Activated T-cell treated with anti-CD3 and anti-CD28 coated beads, Interleukin-2, amount 50 U/mL, for 4 hours (primary cell): Measurements from ENCODE around the gene DBI. TPM values are rescaled to one million over a fixed set of nuclear protein-coding genes. Genes with fewer than 3 reads are reported as not detected.
A peak's percentile ranks its signal among the peaks of the same experiment; 100 is the strongest.
"Not testable (repeated sequence)": the region's sequence is repeated elsewhere in the genome, so short reads cannot be mapped to it uniquely, and the experiment has no call there.

ENCODE experiments used
- ATAC-seq, 2 donors: fragments of 200-7000 bp; cut with Tn5 transposase; one replicate each; pipeline ENCODE4 v1.10.0; 2021
- DNase-seq: peaks from one replicate; pipeline ENCODE4 v3.0.0-alpha.2; 2020
- H3K27me3 Mint-ChIP-seq: one replicate; pipeline ENCODE4 v1.8.0; 2021; ENCODE audit warnings: low read depth, mixed read lengths
- H3K36me3 Mint-ChIP-seq: one replicate; pipeline ENCODE4 v1.8.0; 2022; ENCODE audit warnings: mixed read lengths; ENCODE audit not compliant: insufficient read depth
- H3K4me1 Mint-ChIP-seq: one replicate; pipeline ENCODE4 v1.8.0; 2021; ENCODE audit warnings: low read depth, mixed read lengths
- H3K4me3 Mint-ChIP-seq: one replicate; pipeline ENCODE4 v1.8.0; 2021; ENCODE audit warnings: mild to moderate bottlenecking, moderate library complexity, mixed read lengths
- H3K9me3 Mint-ChIP-seq: one replicate; pipeline ENCODE4 v1.8.0; 2021; ENCODE audit warnings: mixed read lengths
- total RNA-seq, 3 donors: library from RNA; stranded (reverse); gene quantifications; one replicate each; pipeline ENCODE4 v1.2.1, GENCODE V29; 2021

The DBI gene
- total RNA-seq, 3 donors from 2014 or later = 89.7 to 99.8 (median 93.8) TPM

DNA sequence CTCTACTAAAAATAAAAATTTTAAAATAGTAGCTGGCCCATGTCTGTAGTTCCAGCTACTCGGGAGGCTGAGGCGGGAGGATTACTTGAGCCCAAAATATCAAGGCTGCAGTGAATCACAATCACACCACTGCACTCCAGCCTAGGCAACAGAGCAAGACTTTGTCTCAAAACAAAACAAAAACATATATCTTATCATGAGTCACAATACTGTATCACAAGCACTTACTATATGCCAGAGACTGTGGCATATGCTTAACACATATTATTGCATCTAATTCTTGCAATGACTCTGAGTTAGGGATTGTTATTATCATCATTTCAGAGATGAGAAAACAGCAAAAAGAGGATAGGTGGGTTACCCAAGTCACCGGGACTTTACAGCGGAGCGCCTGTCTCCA, 35.3 kb downstream of the DBI start:
- Mint-ChIP-seq H3K4me1 (no peaks in the 10 kb centered on the region), H3K4me3 (no peak overlapping the region), H3K9me3 (no peaks in the 10 kb centered on the region), H3K27me3 (peaks cover 5% of the 10 kb centered on the region), H3K36me3 (no peaks in the 10 kb centered on the region)
- ATAC-seq (no peak), DNase-seq (no peak)

DNA sequence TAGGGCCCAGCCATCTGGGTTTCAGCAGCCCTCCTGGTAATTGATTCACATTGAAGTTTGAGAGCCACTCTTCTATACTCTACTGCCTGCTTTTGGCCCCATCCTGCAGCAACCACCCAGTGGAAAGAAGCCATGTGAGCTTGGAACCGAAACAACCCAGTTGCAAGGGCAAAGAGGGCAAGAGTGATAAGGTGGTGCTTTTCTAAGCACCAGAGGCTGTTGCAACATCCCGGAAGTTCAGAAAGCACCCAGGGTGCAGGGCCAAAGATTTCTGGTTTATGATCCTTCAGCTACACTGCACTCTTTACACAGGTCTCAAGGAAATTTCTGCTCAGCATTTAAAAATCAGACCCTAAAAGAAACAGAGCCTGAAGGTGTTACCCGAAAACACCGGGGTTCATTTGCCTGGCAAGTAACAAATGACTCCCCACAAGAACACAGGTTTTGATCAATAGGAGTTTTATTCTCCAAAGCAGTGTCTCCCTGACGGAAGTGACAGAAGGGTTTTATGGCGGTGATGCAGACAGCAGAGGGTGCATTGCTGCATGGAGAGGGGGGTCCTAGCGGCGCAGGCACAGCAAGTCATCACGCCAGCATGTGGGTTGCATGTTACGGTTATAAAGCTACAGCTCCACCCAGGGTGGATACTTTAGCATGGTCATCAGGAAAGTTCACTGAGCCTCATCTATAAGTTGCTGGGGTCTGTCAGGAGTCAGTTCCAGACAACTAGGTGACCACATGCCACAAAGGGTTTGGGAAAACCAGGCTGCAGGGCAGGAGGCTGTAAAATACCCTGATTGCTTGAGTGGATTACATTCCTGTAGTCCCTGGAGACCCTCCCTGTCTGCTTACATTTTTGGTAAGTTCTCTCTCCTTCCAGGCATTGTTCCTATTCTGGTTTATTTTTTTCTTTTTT, 36.1 kb downstream of the DBI start:
- DNase-seq = no peak
- H3K27me3 Mint-ChIP-seq = peaks cover 5% of the 10 kb centered on the region
- no peak overlapping the region for H3K4me3 Mint-ChIP-seq
- H3K9me3 Mint-ChIP-seq = no peaks in the 10 kb centered on the region
- ATAC-seq = no peak
- H3K4me1 Mint-ChIP-seq = no peaks in the 10 kb centered on the region
- H3K36me3 Mint-ChIP-seq = no peaks in the 10 kb centered on the region

DNA sequence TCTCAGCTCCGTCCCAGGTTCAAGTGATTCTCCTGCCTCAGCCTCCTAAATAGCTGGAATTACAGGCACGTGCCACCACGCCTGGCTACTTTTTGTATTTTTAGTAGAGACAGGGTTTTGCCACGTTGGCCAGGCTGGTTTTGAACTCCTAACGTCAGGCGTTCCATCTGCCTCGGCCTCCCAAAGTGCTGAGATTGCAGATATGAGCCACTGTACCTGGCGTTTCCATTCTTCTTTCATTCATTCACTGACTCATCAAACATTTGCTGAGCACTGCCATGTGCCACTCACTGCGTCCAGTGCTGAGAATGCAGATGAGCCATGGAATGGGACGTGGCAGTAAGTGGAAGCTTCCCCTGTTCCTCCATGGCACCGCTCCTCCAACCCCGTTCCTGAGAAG, 36.8 kb downstream of the DBI start:
- H3K4me3 Mint-ChIP-seq, H3K27me3 Mint-ChIP-seq, H3K4me1 Mint-ChIP-seq, H3K9me3 Mint-ChIP-seq, DNase-seq, H3K36me3 Mint-ChIP-seq, ATAC-seq: not testable (repeated sequence)

DNA sequence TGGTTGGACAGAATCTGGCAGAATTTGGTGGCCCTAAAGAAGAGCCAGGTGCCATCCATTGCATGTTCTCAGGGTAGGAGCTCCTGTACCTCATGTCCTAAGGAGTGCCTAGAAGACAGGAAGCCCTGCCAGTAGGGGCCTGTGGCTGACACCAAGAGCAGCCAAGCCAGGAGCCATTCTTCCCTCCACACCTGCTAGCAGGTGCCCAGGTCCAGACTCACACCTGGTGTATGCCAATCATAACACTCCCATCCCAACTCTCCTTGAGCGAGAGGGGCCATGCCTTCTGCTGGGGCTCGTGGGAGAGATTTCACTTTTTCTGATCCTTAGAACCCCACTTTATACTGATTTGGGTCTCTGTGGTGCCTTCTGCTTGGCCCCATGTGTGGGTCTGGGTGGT, 38.4 kb downstream of the DBI start:
- no peaks in the 10 kb centered on the region for H3K9me3 Mint-ChIP-seq
- no peaks in the 10 kb centered on the region for H3K36me3 Mint-ChIP-seq
- ATAC-seq (no peak), DNase-seq (no peak)
- H3K27me3 Mint-ChIP-seq = peaks cover 8% of the 10 kb centered on the region
- H3K4me3 Mint-ChIP-seq = no peak overlapping the region
- H3K4me1 Mint-ChIP-seq = no peaks in the 10 kb centered on the region

DNA sequence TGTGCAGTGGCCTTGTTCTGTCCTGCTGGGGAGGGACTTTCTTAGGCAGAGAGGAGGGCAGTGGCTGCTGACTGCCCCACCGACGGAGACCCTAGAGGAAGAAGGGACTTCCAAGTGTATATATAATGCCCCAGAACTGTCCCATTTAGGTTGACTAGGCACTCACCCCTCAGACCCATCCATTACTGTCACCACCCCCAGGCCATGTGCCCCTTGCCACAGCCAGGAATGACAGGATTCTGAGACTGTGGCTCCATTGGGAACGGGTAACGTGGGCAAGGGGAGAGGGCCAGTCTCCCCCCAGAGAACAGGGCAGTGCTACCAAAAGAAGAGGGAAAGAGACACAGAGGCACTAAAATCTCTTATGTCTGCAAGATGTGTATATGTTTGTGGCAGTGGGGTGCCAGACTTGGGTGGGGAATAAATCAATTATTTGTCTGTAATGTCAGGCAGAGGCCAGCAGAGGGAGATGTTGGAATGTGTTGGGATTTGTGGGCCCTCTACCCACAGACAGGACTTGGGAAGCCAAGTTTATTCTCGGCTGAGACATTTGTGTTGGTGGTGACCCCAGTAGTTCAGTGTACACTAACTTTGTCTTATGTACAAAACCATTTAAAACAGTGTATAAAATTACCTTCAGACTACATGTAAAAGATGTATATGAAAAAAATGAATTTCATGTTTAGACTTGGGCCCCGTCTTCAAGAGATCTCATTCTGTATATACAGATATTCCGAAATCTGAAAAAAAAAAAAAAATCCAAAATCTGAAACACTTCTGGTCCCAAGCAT, 40.8 kb downstream of the DBI start:
- H3K4me3 Mint-ChIP-seq = no peak overlapping the region
- no peaks in the 10 kb centered on the region for H3K4me1 Mint-ChIP-seq
- H3K27me3 Mint-ChIP-seq = peaks cover 8% of the 10 kb centered on the region
- H3K36me3 Mint-ChIP-seq = no peaks in the 10 kb centered on the region
- ATAC-seq (peak in 1 of 2 donors; percentile 38), DNase-seq (no peak)
- no peaks in the 10 kb centered on the region for H3K9me3 Mint-ChIP-seq

DNA sequence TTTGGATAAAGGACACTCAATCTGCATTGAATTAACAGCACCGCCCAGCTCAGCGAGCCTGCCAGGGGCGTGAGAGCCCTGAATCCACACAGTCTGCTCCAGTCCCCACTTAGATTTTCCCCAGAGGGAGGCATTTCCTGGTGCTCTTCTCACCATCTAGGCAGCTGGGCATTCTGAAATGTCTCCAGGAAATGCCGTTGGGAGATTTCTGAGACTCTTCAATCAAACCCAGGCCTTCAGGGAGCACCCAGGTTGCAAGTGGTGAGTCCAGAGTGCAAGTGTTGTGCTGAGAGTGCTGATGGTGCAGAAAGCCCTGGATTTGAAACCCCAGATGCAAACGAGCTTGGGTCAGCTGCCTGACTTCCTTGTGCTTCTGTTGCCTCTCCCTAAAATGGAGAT, 41.4 kb downstream of the DBI start:
- H3K27me3 Mint-ChIP-seq = peaks cover 8% of the 10 kb centered on the region
- no peaks in the 10 kb centered on the region for H3K9me3 Mint-ChIP-seq
- H3K4me3 Mint-ChIP-seq = no peak overlapping the region
- DNase-seq = no peak
- ATAC-seq = no peak
- H3K4me1 Mint-ChIP-seq = no peaks in the 10 kb centered on the region
- no peaks in the 10 kb centered on the region for H3K36me3 Mint-ChIP-seq

DNA sequence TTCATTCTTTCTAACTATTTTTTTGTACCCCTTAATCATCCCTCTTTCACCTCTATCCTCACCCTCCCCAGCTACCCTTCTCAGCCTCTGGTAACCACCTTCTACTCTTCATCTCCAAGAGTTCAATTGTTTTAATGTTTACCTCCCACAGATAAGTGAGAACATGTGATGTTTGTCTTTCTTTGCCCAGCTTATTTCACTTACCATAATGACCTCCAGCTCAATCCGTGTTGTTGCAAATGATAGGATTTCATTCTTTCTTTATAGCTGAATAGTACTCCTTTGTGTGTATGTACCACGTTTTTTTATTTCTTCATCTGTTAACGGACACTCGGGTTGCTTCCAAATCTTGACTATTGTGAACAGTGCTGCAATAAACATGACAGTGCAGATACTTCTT, 42.7 kb downstream of the DBI start:
- Mint-ChIP-seq H3K27me3 (peaks cover 8% of the 10 kb centered on the region), H3K9me3 (no peaks in the 10 kb centered on the region), H3K4me1 (no peaks in the 10 kb centered on the region), H3K36me3 (no peaks in the 10 kb centered on the region), H3K4me3 (no peak overlapping the region)
- DNase-seq (no peak), ATAC-seq (no peak)

DNA sequence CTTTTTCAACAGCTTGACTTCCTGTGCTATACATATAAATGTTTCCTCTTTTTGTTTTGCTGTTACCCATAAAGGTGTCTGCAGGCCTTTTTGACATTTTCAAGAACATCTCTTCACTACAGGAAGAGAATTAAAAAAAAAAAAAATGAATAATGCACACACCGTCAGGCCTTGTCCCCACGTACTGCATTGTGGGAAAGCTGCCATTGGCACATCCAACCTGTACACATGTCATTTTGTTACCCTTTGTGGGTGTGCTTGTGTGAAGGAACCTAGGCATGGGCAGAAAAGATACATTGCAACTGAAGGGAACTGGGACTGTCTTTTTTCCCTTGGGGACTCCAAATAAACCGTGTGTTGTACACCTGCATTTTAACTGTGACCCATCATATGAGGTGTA, 48.1 kb downstream of the DBI start:
- Mint-ChIP-seq H3K36me3 (no peaks in the 10 kb centered on the region), H3K27me3 (peaks cover 7% of the 10 kb centered on the region), H3K9me3 (no peaks in the 10 kb centered on the region), H3K4me3 (no peak overlapping the region), H3K4me1 (no peaks in the 10 kb centered on the region)
- ATAC-seq = no peak
- DNase-seq = no peak

DNA sequence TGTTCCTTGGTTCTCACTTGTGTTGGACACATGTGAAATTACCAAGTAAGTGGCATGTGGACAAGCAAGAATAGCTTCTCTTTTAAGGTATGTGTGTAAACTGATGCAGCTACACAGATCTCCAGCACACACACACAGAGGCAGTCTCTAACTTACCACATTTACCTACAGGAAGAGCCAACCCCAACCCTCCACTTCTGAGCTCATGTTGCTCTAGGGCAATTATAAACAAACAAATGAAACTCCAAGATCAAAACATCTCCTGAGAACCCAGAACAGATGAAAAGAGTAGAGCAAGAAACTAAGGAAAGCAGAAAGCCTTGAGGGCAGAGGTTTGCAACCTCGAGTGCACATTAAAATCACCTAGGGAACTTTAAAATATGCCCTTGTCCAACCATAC, 48.9 kb downstream of the DBI start:
- Mint-ChIP-seq H3K4me3 (no peak overlapping the region), H3K4me1 (no peaks in the 10 kb centered on the region), H3K27me3 (peaks cover 7% of the 10 kb centered on the region), H3K36me3 (no peaks in the 10 kb centered on the region), H3K9me3 (no peaks in the 10 kb centered on the region)
- no peak for ATAC-seq
- no peak for DNase-seq

DNA sequence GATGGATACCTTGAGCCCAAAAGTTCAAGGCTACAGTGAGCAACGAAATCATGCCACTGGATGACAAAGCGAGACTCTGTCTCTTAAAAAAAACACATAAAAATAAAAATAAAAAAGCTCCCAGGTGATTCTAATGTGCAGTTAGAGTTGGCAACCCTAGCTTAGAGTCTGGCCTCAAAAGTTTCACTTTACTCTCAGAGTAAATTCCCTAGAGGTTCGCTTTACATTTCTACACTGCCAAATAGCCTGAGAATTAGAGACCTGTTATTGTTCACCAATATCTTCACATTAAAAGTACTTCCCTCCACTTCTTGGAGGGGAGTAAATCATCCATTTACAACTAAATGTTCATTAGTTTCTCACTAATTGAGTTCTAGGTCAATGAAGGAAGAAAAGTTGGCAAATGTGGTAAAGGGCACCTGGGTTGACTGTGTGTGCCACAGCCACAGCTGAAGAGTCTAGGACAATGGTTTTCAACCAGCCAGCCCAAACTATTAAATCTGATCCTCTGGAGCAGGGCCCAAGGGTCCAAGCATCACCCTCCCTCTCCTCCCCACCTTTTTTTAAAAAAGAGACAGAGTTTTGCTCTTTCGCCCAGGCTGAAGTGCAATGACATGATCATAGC, 49.6 kb downstream of the DBI start:
- Mint-ChIP-seq H3K4me3 (no peak overlapping the region), H3K9me3 (no peaks in the 10 kb centered on the region), H3K36me3 (no peaks in the 10 kb centered on the region), H3K4me1 (no peaks in the 10 kb centered on the region), H3K27me3 (peaks cover 7% of the 10 kb centered on the region)
- ATAC-seq (no peak), DNase-seq (no peak)

DNA sequence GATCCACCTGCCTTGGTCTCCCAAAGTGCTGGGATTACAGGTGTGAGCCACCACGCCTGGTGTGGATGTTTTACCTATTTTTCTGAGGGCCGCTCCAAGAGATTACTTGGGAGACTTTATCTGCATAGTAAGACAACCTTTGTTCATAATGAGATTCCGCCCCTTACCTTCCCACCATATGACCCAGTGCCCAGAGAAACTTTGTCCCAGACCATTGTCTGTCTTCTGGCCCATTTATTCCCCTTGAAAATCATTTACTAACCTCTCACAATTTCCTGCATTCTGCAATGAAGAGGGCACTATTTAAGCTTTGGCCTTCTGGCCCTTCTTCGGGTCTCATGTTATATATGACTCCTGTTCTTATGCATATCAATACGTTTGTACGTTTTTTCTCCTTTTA, 51.1 kb downstream of the DBI start:
- peaks cover 7% of the 10 kb centered on the region for H3K27me3 Mint-ChIP-seq
- H3K9me3 Mint-ChIP-seq = no peaks in the 10 kb centered on the region
- DNase-seq = no peak
- H3K4me1 Mint-ChIP-seq = no peaks in the 10 kb centered on the region
- H3K36me3 Mint-ChIP-seq = no peaks in the 10 kb centered on the region
- H3K4me3 Mint-ChIP-seq = no peak overlapping the region
- ATAC-seq = no peak

DNA sequence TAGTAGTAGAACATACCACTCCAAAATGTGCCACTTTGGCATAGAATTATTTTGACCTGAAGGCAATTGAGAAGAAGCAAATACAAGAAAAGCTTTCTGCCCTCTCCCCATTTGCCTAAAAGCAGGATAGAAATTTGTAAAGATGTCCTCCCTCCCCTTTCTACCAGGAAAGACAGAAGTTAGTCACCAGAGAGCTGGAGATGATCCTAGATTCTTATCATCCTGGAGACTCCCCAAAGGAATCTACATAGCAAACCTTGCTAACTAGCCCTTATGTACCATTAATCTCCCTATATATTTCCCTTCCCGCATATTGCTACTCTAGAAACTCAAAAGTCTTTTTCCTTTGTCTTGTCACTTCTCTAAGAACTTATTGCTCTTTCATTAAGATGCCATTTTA, 52.3 kb downstream of the DBI start:
- Mint-ChIP-seq H3K4me1 (no peaks in the 10 kb centered on the region), H3K36me3 (no peaks in the 10 kb centered on the region), H3K9me3 (no peaks in the 10 kb centered on the region), H3K27me3 (peaks cover 5% of the 10 kb centered on the region), H3K4me3 (no peak overlapping the region)
- ATAC-seq = no peak
- DNase-seq = no peak

DNA sequence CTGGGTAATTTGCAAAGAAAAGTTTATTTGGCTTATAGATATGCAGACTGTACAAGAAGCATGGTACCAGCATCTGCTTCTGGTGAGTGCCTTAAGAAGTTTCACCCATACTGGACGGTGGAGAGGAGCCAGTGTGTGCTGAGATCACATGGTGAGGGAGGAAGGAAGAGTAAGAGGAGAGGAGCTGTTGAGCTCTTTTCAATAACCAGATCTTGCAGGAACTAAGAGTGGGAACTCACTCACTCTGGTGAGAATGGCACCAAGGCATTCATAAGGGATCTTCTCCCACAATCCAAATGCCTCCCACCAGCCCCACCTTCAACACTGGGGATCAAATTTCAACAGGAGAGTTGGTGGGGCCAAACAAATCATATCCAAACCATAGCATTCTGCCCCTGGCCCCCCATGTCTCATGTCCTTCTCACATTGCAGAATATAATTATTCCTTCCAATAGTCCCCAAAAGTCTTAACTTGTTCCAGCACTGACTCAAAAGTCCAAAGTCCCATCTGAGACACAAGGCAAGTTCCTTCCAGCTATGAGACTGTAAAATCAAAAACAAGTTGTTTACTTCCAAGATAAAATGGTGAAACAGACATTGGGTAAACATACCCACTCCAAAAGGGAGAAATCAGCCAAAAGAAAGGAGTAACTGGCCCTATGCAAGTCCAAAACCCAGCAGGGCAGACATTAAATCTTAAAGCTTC, 53.2 kb downstream of the DBI start:
- Mint-ChIP-seq H3K9me3 (no peaks in the 10 kb centered on the region), H3K36me3 (no peaks in the 10 kb centered on the region), H3K4me1 (no peaks in the 10 kb centered on the region), H3K27me3 (peaks cover 10% of the 10 kb centered on the region), H3K4me3 (no peak overlapping the region)
- no peak for ATAC-seq
- no peak for DNase-seq

DNA sequence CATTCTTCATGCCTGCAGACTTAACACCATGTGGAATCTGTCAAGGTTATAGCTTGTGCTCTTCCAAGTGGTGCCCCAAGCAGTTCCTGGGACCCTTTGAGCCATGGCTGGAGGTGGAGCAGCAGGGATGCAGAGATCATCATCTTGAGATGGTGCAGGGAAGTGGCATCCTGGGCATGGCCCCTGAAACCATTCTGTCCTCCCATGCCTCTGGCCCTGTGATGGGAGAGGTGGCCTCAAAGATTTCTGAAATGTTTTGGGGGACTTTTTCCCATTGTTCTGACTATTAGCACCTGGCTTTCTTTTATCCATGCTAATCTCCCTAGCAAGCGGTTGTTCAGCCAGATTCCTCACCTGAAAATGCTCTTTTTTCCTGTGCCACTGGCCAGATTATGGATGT, 54.5 kb downstream of the DBI start:
- Mint-ChIP-seq H3K4me1 (no peaks in the 10 kb centered on the region), H3K4me3 (no peak overlapping the region), H3K36me3 (no peaks in the 10 kb centered on the region), H3K9me3 (no peaks in the 10 kb centered on the region), H3K27me3 (peaks cover 21% of the 10 kb centered on the region)
- ATAC-seq (no peak), DNase-seq (no peak)
